Measurements from ENCODE around the gene NFYB. TPM values are rescaled to one million over a fixed set of nuclear protein-coding genes. Genes with fewer than 3 reads are reported as not detected.

The NFYB gene
- total RNA-seq, 1 donor from 2014 or later = 30.3 TPM

Other genes with a start within 250 kb of the NFYB start
- gene HSP90B1, start 207.8 kb downstream of the NFYB start, total RNA-seq = 870 TPM
- gene TDG, start 172.3 kb downstream of the NFYB start, total RNA-seq = 24.1 TPM
- 6.3 TPM for gene GLT8D2, start 88.0 kb downstream of the NFYB start, total RNA-seq
- gene HCFC2, start 73.7 kb downstream of the NFYB start, total RNA-seq = 19.6 TPM
- 166 TPM for gene TXNRD1, start 77.6 kb upstream of the NFYB start, total RNA-seq
- gene EID3, start 165.5 kb upstream of the NFYB start, total RNA-seq = 8.2 TPM

Measured in mesenteric fat pad (tissue), 1 donor.